VCaP (cell line): ENCODE measurements around the gene CNBP.
"Not testable (repeated sequence)": the region's sequence is repeated elsewhere in the genome, so short reads cannot be mapped to it uniquely, and the experiment has no call there.

Source experiments
- H3K27ac ChIP-seq: fragments of 450-650 bp; 2 replicates; pipeline ENCODE4 v1.5.1; 2017
- CTCF ChIP-seq: fragments of 450-650 bp; conservative IDR thresholded peaks from 2 replicates; pipeline ENCODE4 v1.5.1; 2017; ENCODE audit warnings: mild to moderate bottlenecking, moderate library complexity

CNBP gene

GRCh38 chr3:129164500-129164899 is 19.2 kb downstream of the CNBP start:
- TF ChIP-seq CTCF: no peak
- no peak overlapping the region for H3K27ac ChIP-seq

- TF ChIP-seq CTCF: no peak
- H3K27ac ChIP-seq: peak overlapping the region; percentile 96
Measured at GRCh38 chr3:129162729-129163579, 20.7 kb downstream of the CNBP start.

GRCh38 chr3:129161860-129162271 is 21.8 kb downstream of the CNBP start:
- H3K27ac ChIP-seq: peak overlapping the region; percentile 96

GRCh38 chr3:129160891-129161859 is 22.5 kb downstream of the CNBP start, which contains the start of gene ISY1:
Gene ISY1, minus strand, starts transcription at chr3:129161063. Its CDS starts 88 bp downstream, at chr3:129160975.
- peak; percentile 88 for TF ChIP-seq CTCF
- peak within 1 kb of the TSS; percentile 96 for H3K27ac ChIP-seq

More at GRCh38 chr3:129161860-129162271, 21.8 kb downstream of the CNBP start:
- peak; percentile 46 for TF ChIP-seq CTCF

- H3K27ac ChIP-seq: no peak overlapping the region
- TF ChIP-seq CTCF: no peak
Measured at GRCh38 chr3:129144786-129145185, 38.9 kb downstream of the CNBP start.

GRCh38 chr3:129141011-129141410 is 42.7 kb downstream of the CNBP start:
- H3K27ac ChIP-seq: not testable (repeated sequence)

GRCh38 chr3:129139911-129140310 is 43.8 kb downstream of the CNBP start:
- no peak for TF ChIP-seq CTCF
- H3K27ac ChIP-seq: no peak overlapping the region

GRCh38 chr3:129136275-129136674 is 47.4 kb downstream of the CNBP start:
- H3K27ac ChIP-seq: not testable (repeated sequence)
